Measurements from ENCODE around the gene CCSER1.

Gene CCSER1

GRCh38 chr4:91268913-91269312 is 1141.7 kb downstream of the CCSER1 start:
- TF ChIP-seq, protein P1, sequence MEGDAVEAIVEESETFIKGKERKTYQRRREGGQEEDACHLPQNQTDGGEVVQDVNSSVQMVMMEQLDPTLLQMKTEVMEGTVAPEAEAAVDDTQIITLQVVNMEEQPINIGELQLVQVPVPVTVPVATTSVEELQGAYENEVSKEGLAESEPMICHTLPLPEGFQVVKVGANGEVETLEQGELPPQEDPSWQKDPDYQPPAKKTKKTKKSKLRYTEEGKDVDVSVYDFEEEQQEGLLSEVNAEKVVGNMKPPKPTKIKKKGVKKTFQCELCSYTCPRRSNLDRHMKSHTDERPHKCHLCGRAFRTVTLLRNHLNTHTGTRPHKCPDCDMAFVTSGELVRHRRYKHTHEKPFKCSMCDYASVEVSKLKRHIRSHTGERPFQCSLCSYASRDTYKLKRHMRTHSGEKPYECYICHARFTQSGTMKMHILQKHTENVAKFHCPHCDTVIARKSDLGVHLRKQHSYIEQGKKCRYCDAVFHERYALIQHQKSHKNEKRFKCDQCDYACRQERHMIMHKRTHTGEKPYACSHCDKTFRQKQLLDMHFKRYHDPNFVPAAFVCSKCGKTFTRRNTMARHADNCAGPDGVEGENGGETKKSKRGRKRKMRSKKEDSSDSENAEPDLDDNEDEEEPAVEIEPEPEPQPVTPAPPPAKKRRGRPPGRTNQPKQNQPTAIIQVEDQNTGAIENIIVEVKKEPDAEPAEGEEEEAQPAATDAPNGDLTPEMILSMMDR (IDR thresholded peaks at IDR 0.05) = no peak
- peaks cover 15% of the 10 kb centered on the region for H3K4me1 Mint-ChIP-seq
- H3K27ac Mint-ChIP-seq = no peak overlapping the region
- no peaks in the 10 kb centered on the region for H3K36me3 Mint-ChIP-seq (ENCODE audit: low read depth)
- DNase-seq = no peak
- no peak overlapping the region for H3K4me3 Mint-ChIP-seq
- peaks cover 18% of the 10 kb centered on the region for H3K9me3 Mint-ChIP-seq
- no peaks in the 10 kb centered on the region for H3K27me3 Mint-ChIP-seq (ENCODE audit: low read depth, poor library complexity)

DNA sequence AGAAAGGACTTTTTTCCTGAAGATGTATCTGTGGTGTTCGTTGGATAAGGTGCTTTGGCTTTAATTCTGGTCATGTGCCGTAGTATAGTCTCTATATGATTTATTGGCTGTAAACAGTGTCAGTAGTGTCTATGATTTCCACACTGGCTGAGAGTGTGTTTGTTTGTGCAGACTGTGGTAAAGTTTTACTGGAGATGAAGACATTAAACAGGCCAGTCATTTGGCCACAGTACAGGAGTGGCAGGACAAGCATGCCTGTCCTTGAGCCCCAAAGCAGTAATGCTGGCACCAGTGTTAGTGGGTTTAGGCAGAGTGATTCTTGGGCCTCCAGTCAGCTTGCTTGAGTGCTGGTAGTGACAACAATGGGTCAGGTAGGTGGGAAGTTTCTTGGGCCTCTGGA is 1152.7 kb downstream of the CCSER1 start:
- Mint-ChIP-seq H3K9me3 (peaks cover 9% of the 10 kb centered on the region), H3K27me3 (ENCODE audit: low read depth, poor library complexity) (no peaks in the 10 kb centered on the region), H3K4me1 (no peaks in the 10 kb centered on the region), H3K36me3 (ENCODE audit: low read depth) (no peaks in the 10 kb centered on the region), H3K4me3 (no peak overlapping the region), H3K27ac (no peak overlapping the region)
- TF ChIP-seq, protein P1 (IDR thresholded peaks at IDR 0.05) = no peak
- DNase-seq = no peak

GRCh38 chr4:91280551-91281290 is 1153.5 kb downstream of the CCSER1 start:
- no peaks in the 10 kb centered on the region for H3K27me3 Mint-ChIP-seq (ENCODE audit: low read depth, poor library complexity)
- H3K9me3 Mint-ChIP-seq = peaks cover 2% of the 10 kb centered on the region
- H3K27ac Mint-ChIP-seq = no peak overlapping the region
- DNase-seq = no peak
- H3K36me3 Mint-ChIP-seq (ENCODE audit: low read depth) = no peaks in the 10 kb centered on the region
- H3K4me1 Mint-ChIP-seq = no peaks in the 10 kb centered on the region
- TF ChIP-seq, protein P1 (IDR thresholded peaks at IDR 0.05) = no peak
- no peak overlapping the region for H3K4me3 Mint-ChIP-seq

GRCh38 chr4:91282217-91282616 is 1155.0 kb downstream of the CCSER1 start:
- no peaks in the 10 kb centered on the region for H3K9me3 Mint-ChIP-seq
- TF ChIP-seq, protein P1 (IDR thresholded peaks at IDR 0.05) = no peak
- no peaks in the 10 kb centered on the region for H3K4me1 Mint-ChIP-seq
- no peaks in the 10 kb centered on the region for H3K27me3 Mint-ChIP-seq (ENCODE audit: low read depth, poor library complexity)
- H3K4me3 Mint-ChIP-seq = no peak overlapping the region
- no peak overlapping the region for H3K27ac Mint-ChIP-seq
- DNase-seq = no peak
- H3K36me3 Mint-ChIP-seq (ENCODE audit: low read depth) = no peaks in the 10 kb centered on the region

- TF ChIP-seq, protein P1 (IDR thresholded peaks at IDR 0.05) = no peak
- Mint-ChIP-seq H3K27ac (no peak overlapping the region), H3K4me1 (no peaks in the 10 kb centered on the region), H3K27me3 (ENCODE audit: low read depth, poor library complexity) (no peaks in the 10 kb centered on the region), H3K4me3 (no peak overlapping the region), H3K36me3 (ENCODE audit: low read depth) (no peaks in the 10 kb centered on the region), H3K9me3 (no peaks in the 10 kb centered on the region)
- no peak for DNase-seq
Measured at GRCh38 chr4:91283726-91284230, 1156.6 kb downstream of the CCSER1 start.

DNA sequence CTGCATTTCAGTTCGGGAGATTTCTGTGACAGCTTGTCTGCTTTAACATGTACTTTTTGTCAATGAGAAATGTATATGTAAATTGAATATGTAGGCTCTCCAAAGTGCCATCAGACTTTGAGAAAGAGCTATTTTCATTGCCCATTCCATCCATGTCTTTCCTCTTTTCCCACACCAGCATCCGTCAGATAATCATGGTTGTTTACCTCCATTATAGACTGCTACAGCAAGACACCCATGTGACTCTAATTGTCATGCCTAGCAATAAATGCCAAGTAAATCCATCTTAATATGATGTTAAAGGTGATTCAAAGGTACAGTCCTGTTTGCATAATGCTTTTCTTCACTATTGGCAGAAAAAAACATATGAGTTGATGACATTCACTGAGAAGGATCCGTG is 1157.3 kb downstream of the CCSER1 start:
- Mint-ChIP-seq H3K4me3 (no peak overlapping the region), H3K27me3 (ENCODE audit: low read depth, poor library complexity) (no peaks in the 10 kb centered on the region), H3K27ac (no peak overlapping the region), H3K9me3 (no peaks in the 10 kb centered on the region), H3K36me3 (ENCODE audit: low read depth) (no peaks in the 10 kb centered on the region), H3K4me1 (no peaks in the 10 kb centered on the region)
- TF ChIP-seq, protein P1 (IDR thresholded peaks at IDR 0.05) = no peak
- no peak for DNase-seq

Measured in nephron progenitor cell (in vitro differentiated cells).